ENCODE results near the gene HHATL. TPM values are rescaled to one million over a fixed set of nuclear protein-coding genes. Genes with fewer than 3 reads are reported as not detected.

Gene HHATL
- total RNA-seq, 1 donor from 2014 or later, result not detected

GRCh38 chr3:42688487-42689420 is 13.8 kb downstream of the HHATL start:
- no peak for DNase-seq (ENCODE audit: low spot score in 2 of 2)
- no peak for TF ChIP-seq CTCF (IDR thresholded peaks at IDR 0.05)
- intact Hi-C loops (cut with DNase I), result no loop called here

GRCh38 chr3:42688016-42688415 is 14.6 kb downstream of the HHATL start:
- intact Hi-C loops (cut with DNase I), result no loop called here

More at GRCh38 chr3:42688487-42689420, 13.8 kb downstream of the HHATL start:
- Histone ChIP-seq H3K4me1 (peaks cover 3 to 21% of the 10 kb centered on the region in 2 donors), H3K36me3 (no peaks in the 10 kb centered on the region), H3K9me3 (no peaks in the 10 kb centered on the region), H3K27me3 (no peaks in the 10 kb centered on the region), H3K27ac (no peak overlapping the region), H3K4me3 (no peak overlapping the region)

GRCh38 chr3:42686832-42687650 is 15.6 kb downstream of the HHATL start:
- Histone ChIP-seq H3K27me3 (no peaks in the 10 kb centered on the region), H3K4me1 (peaks cover 7 to 28% of the 10 kb centered on the region in 2 donors), H3K27ac (no peak overlapping the region), H3K9me3 (no peaks in the 10 kb centered on the region), H3K4me3 (no peak overlapping the region), H3K36me3 (no peaks in the 10 kb centered on the region)
- DNase-seq (ENCODE audit: low spot score in 2 of 2), result no peak
- intact Hi-C loops (cut with DNase I), result no loop called here
- TF ChIP-seq CTCF (IDR thresholded peaks at IDR 0.05), result no peak

More at GRCh38 chr3:42688016-42688415, 14.6 kb downstream of the HHATL start:
- Histone ChIP-seq H3K4me3 (no peak overlapping the region), H3K36me3 (no peaks in the 10 kb centered on the region), H3K9me3 (no peaks in the 10 kb centered on the region), H3K27me3 (no peaks in the 10 kb centered on the region), H3K27ac (no peak overlapping the region), H3K4me1 (peaks cover 7 to 26% of the 10 kb centered on the region in 2 donors)
- DNase-seq (ENCODE audit: low spot score in 2 of 2), result no peak
- TF ChIP-seq CTCF (IDR thresholded peaks at IDR 0.05), result no peak

GRCh38 chr3:42685891-42686820 is 16.4 kb downstream of the HHATL start:
- Histone ChIP-seq H3K4me3 (peak overlapping the region in 1 of 2 donors; percentile 50), H3K9me3 (no peaks in the 10 kb centered on the region), H3K4me1 (peaks cover 7 to 28% of the 10 kb centered on the region in 2 donors), H3K27me3 (no peaks in the 10 kb centered on the region), H3K36me3 (no peaks in the 10 kb centered on the region), H3K27ac (no peak overlapping the region)
- no peak for TF ChIP-seq CTCF (IDR thresholded peaks at IDR 0.05)
- intact Hi-C loops (cut with DNase I), result loop anchor here (2.0 kb wide), 1 partner anchor 59 kb away; no protein-coding TSS in a partner anchor
- no peak for DNase-seq (ENCODE audit: low spot score in 2 of 2)

Measured in ascending aorta (tissue), 2 donors.